NCI-H2029 treated with DMSO at 0.1 percent for 48 hours (cell line): ENCODE measurements around the gene WFDC10A.
"Not testable (repeated sequence)": the region's sequence is repeated elsewhere in the genome, so short reads cannot be mapped to it uniquely, and the experiment has no call there.

Experiments used
- DNase-seq: peaks from one replicate; lab custom pipeline; 2025; lab: John Stamatoyannopoulos, UW

WFDC10A gene

GRCh38 chr20:45647441-45648050, 18.0 kb downstream of the WFDC10A start:
- no peak for DNase-seq

- no peak for DNase-seq
These were observed 19.8 kb downstream of the WFDC10A start for GRCh38 chr20:45649312-45649863.

GRCh38 chr20:45651726-45652125, 22.2 kb downstream of the WFDC10A start:
- peak; percentile 34 for DNase-seq

- not testable (repeated sequence) for DNase-seq
These were observed 27.5 kb downstream of the WFDC10A start for GRCh38 chr20:45657038-45657437.

GRCh38 chr20:45670139-45670538, 40.6 kb downstream of the WFDC10A start, which contains the start of gene WFDC11:
Gene WFDC11 (minus strand): TSS chr20:45670239. CDS start chr20:45650600, 19,639 bp downstream.
- DNase-seq = no peak

- no peak for DNase-seq
These were observed 43.2 kb downstream of the WFDC10A start for GRCh38 chr20:45672765-45673164.

GRCh38 chr20:45679650-45680049, 50.1 kb downstream of the WFDC10A start:
- no peak for DNase-seq
